CD4-positive, CD25-positive, alpha-beta regulatory T cell (primary cell): Measurements from ENCODE around the gene FAM90A26. TPM values are rescaled to one million over a fixed set of nuclear protein-coding genes. Genes with fewer than 3 reads are reported as not detected.
A peak's percentile ranks its signal among the peaks of the same experiment; 100 is the strongest.
"Not testable (repeated sequence)": the region's sequence is repeated elsewhere in the genome, so short reads cannot be mapped to it uniquely, and the experiment has no call there.

Experiments used
- ATAC-seq, 2 donors: fragments of 150-1000 bp; cut with Tn5 transposase; one replicate each; pipeline ENCODE4 v1.10.0; 2021; ENCODE audit warnings: low read depth in 2 of 2, moderate number of reproducible peaks in 2 of 2, moderate library complexity in 1 of 2
- DNase-seq, 3 donors: peaks; one replicate each; pipeline versions ENCODE4 v3.0.0 to v3.0.0-alpha.2; 2012 to 2022; ENCODE audit warnings: mixed read lengths in 1 of 3
- H3K27ac ChIP-seq: one replicate; pipeline ENCODE4 v1.7.0; 2013; ENCODE audit warnings: mild to moderate bottlenecking, low read length; ENCODE audit not compliant: insufficient read depth, poor library complexity, severe bottlenecking
- H3K27me3 ChIP-seq: one replicate; pipeline ENCODE4 v1.7.0; 2013; ENCODE audit warnings: low read length; ENCODE audit not compliant: control insufficient read depth, insufficient read depth
- H3K36me3 ChIP-seq: one replicate; pipeline ENCODE4 v1.7.0; 2013; ENCODE audit warnings: mild to moderate bottlenecking, low read length, moderate library complexity; ENCODE audit not compliant: control insufficient read depth, insufficient read depth
- H3K4me1 ChIP-seq: 2 replicates; pipeline ENCODE4 v1.7.0; 2013; ENCODE audit warnings: mild to moderate bottlenecking, low read length; ENCODE audit not compliant: insufficient read depth, control insufficient read depth, poor library complexity, severe bottlenecking
- H3K4me3 ChIP-seq: one replicate; pipeline ENCODE4 v1.7.0; 2013; ENCODE audit warnings: low read depth, mild to moderate bottlenecking, low read length, moderate library complexity
- H3K9me3 ChIP-seq, 2 experiments: 1 replicate in 1 of 2; 2 replicates in 1 of 2; pipeline ENCODE4 v1.7.0; 2013; ENCODE audit warnings: low read length in 2 of 2, mild to moderate bottlenecking in 1 of 2, moderate library complexity in 1 of 2; ENCODE audit not compliant: control insufficient read depth in 2 of 2
- H3K27ac Mint-ChIP-seq, 3 donors: one replicate each; pipeline ENCODE4 v1.8.0; 2020 to 2022; ENCODE audit warnings: mild to moderate bottlenecking in 3 of 3, mixed read lengths in 3 of 3, moderate library complexity in 2 of 3
- H3K27me3 Mint-ChIP-seq: one replicate; pipeline ENCODE4 v1.8.0; 2022; ENCODE audit warnings: mild to moderate bottlenecking, mixed read lengths
- H3K36me3 Mint-ChIP-seq: one replicate; pipeline ENCODE4 v1.8.0; 2020; ENCODE audit warnings: mixed read lengths
- H3K4me1 Mint-ChIP-seq, 4 donors: one replicate each; pipeline ENCODE4 v1.8.0; 2020 to 2022; ENCODE audit warnings: mixed read lengths in 4 of 4, mild to moderate bottlenecking in 1 of 4
- H3K4me3 Mint-ChIP-seq, 4 donors: one replicate each; pipeline ENCODE4 v1.8.0; 2020 to 2022; ENCODE audit warnings: mild to moderate bottlenecking in 4 of 4, mixed read lengths in 4 of 4, moderate library complexity in 3 of 4
- H3K9me3 Mint-ChIP-seq, 7 donors: one replicate each; pipeline ENCODE4 v1.8.0; 2020 to 2022; ENCODE audit warnings: mixed read lengths in 7 of 7, mild to moderate bottlenecking in 3 of 7, moderate library complexity in 2 of 7
- polyA plus RNA-seq, 4 donors: library from polyadenylated mRNA; unstranded; fragments of 300-500 nt; fragmentation: Illumina TruSeq; gene quantifications; one replicate each; pipeline ENCODE4 v1.2.3, GENCODE V29; 2021
- total RNA-seq: library from RNA; stranded (reverse); gene quantifications from one replicate; pipeline ENCODE4 v1.2.3, GENCODE V29; 2022

The FAM90A26 gene
- total and polyA plus RNA-seq, 5 donors from 2014 or later, result not detected

DNA sequence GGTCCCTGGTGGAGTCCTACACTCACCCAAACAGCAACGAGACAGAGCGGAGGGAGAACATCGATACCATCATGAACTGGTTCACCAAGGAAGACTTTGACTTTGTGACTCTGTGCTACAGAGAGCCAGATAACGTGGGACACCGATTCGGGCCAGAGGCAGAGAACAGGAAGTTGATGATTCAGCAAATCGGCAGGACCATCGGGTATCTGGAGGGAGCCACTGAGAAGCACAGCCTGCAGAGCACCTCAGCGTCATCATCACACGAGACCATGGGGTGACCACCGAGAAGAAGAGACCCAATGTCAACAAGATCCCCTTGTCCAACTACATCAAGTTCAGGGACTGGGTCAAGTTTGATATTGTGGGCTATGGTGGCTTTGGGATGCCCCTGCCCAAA lies 29.2 kb upstream of the FAM90A26 start:
- not testable (repeated sequence) for H3K27me3 Mint-ChIP-seq, H3K27me3 ChIP-seq, DNase-seq, H3K9me3 ChIP-seq, H3K36me3 Mint-ChIP-seq, H3K27ac ChIP-seq, H3K4me1 ChIP-seq, H3K4me3 ChIP-seq, H3K27ac Mint-ChIP-seq, H3K9me3 Mint-ChIP-seq, ATAC-seq, H3K4me1 Mint-ChIP-seq, H3K4me3 Mint-ChIP-seq, H3K36me3 ChIP-seq

DNA sequence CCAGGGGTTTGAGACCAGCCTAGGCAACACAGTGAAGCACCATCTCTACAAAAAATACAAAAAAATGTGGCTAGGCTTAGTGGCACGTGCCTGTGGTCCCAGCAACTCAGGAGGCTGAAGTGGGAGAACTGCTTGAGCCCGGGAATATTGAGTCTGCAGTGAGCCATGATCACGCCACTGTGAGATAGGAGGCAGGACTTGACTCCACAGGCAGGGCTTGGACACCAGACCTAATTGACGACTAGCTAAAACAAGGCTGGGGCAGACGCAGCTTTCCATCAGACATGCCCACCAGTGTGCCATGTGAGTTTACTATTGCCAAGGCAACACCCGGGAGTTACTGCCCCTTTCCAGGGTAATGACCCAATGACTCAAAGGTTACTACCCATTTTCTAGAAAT lies 27.4 kb upstream of the FAM90A26 start:
- H3K27me3 ChIP-seq, H3K9me3 ChIP-seq, H3K27ac Mint-ChIP-seq, DNase-seq, H3K27ac ChIP-seq, ATAC-seq, H3K27me3 Mint-ChIP-seq, H3K36me3 Mint-ChIP-seq, H3K4me1 Mint-ChIP-seq, H3K4me3 Mint-ChIP-seq, H3K9me3 Mint-ChIP-seq, H3K4me3 ChIP-seq, H3K4me1 ChIP-seq, H3K36me3 ChIP-seq: not testable (repeated sequence)

DNA sequence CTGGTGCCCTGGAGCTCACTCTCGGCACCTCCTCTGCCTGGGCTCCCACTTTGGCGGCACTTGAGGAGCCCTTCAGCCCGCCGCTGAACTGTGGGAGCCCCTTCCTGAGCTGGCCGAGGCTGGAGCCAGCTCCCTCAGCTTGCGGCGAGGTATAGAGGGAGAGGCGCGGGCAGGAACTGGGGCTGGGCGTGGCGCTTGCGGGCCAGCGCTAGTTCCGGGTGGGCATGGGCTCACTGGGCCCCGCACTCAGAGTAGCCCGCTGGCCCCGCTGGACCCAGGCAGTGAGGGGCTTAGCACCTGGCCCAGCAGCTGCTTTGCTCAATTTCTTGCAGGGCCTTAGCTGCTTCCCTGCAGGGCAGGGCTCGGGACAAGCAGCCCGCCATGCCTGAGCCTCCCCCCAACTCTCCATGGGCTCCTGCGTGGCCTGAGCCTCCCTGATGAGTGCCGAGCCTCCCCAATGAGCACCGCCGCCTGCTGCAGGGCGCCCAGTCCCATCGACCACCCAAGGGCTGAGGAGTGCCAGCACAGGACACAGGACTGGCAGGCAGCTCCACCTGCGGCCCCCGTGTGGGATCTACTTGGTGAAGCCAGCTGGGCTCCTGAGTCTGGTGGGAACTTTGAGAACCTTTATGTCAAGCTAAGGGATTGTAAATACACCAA lies 26.7 kb upstream of the FAM90A26 start:
- ATAC-seq (no peak), DNase-seq (no peak)
- Mint-ChIP-seq H3K36me3 (peaks cover 5% of the 10 kb centered on the region), H3K4me3 (no peak overlapping the region), H3K9me3 (no peaks in the 10 kb centered on the region), H3K4me1 (no peaks in the 10 kb centered on the region), H3K27ac (no peak overlapping the region), H3K27me3 (no peaks in the 10 kb centered on the region)
- H3K27ac ChIP-seq, result no peak overlapping the region
- H3K4me3 ChIP-seq, result no peak overlapping the region
- no peaks in the 10 kb centered on the region for H3K9me3 ChIP-seq
- no peaks in the 10 kb centered on the region for H3K36me3 ChIP-seq
- H3K4me1 ChIP-seq, result no peaks in the 10 kb centered on the region
- H3K27me3 ChIP-seq, result no peaks in the 10 kb centered on the region

DNA sequence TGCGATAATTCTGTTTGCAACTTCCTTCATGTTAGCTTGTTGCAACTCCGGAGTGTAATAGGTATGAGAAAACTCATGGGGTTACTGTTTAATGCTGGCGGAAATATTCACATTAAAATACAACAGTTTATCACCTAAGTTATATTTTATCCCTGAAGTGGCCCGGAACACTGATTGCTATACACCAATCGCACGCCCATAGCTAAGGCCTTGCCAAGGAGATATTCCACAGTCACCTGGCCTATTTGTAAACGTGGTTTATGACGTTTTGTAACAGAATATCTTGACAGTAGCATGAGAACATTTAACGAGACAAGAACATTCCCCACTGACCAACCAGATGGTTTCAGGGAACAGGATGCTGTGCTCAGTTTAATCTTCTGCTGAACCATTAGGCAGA lies 23.2 kb upstream of the FAM90A26 start:
- H3K4me1 ChIP-seq, result no peaks in the 10 kb centered on the region
- Mint-ChIP-seq H3K9me3 (no peaks in the 10 kb centered on the region), H3K27ac (no peak overlapping the region), H3K36me3 (peaks cover 3% of the 10 kb centered on the region), H3K27me3 (no peaks in the 10 kb centered on the region), H3K4me1 (peaks cover 0 to 8% (median 6%) of the 10 kb centered on the region in 4 donors), H3K4me3 (no peak overlapping the region)
- no peak for DNase-seq
- no peaks in the 10 kb centered on the region for H3K27me3 ChIP-seq
- no peaks in the 10 kb centered on the region for H3K9me3 ChIP-seq
- H3K27ac ChIP-seq, result no peak overlapping the region
- H3K36me3 ChIP-seq, result no peaks in the 10 kb centered on the region
- no peak for ATAC-seq
- no peak overlapping the region for H3K4me3 ChIP-seq

DNA sequence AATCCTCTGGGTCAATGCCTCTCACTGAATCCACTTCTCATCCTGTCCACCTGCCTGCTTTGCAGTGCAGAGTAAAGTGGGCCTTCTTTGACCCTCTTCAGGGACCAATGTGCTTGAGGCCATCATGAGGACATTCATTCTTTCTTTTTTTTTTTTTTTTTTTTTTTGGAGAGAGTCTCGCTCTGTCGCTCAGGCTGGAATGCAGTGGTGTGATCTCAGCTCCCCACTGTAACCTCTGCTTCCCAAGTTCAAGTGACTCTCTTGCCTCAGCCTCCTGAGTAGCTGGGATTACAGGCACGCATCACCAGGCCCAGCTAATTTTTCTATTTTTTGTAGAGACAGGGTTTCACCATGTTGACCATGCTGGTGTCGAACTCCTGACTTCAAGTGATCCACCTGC lies 22.8 kb upstream of the FAM90A26 start:
- not testable (repeated sequence) for DNase-seq, H3K9me3 Mint-ChIP-seq, H3K4me1 ChIP-seq, H3K4me1 Mint-ChIP-seq, H3K9me3 ChIP-seq, H3K27me3 Mint-ChIP-seq, H3K4me3 Mint-ChIP-seq, H3K36me3 Mint-ChIP-seq, H3K27me3 ChIP-seq, H3K27ac ChIP-seq, H3K4me3 ChIP-seq, H3K36me3 ChIP-seq, H3K27ac Mint-ChIP-seq, ATAC-seq

DNA sequence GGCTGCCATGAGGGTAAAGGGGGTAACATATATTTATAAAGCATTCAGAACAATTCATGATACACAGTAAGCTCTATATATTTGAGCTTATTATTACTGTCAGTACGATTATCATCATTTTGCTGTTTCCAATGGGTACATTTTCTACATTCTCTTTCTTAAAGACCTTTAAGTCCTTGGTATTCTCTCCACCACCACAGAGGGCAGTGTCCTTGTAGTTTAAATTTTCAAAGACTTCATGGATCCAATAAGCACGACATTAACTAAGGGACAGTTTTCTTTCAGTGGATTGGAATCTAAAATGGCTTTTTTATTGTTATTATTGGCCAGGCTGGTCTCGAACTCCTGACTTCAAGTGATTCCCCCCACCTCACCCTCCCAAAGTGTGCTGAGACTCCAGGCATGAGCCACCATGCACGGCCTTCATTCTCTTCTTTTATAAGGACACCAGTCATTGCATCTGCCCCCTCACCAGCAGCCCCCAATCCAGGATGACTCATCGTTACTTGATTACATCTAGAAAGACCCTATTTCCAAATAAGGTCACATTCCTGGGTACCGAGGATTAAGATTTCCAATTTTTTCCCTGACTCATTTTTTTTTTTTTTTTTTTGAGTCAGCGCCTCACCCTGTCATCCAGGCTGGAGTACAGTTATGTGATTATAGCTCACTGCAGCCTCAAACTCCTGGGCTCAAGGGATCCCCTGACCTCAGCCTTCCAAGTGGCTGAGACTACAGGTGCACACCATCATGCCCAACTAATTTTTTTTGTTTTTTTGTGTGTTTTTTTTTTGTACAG lies 21.4 kb upstream of the FAM90A26 start:
- peak overlapping the region in 1 of 4 donors; percentile 72 for H3K4me3 Mint-ChIP-seq
- H3K36me3 Mint-ChIP-seq, result not testable (repeated sequence)

DNA sequence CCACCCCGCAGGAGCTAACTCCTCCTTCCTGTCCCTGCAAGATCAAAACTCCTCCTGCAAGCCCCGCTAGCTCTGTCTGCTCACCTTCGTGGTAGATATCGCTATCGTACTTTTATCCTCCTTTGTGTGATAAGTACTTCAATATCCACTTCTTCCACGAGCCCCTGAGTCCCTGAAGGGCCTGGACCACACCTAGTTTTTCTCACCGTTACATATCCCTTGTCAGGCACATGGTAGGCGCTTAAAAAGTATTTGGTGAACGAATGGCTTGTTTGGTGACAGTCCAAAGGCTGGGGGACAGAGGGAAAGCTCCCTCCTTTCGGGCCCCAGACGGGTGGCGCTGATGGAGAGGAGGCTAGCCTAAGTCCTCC lies 18.4 kb upstream of the FAM90A26 start:
- not testable (repeated sequence) for H3K36me3 ChIP-seq, H3K36me3 Mint-ChIP-seq, ATAC-seq, H3K27me3 Mint-ChIP-seq, H3K9me3 ChIP-seq, H3K9me3 Mint-ChIP-seq, H3K27me3 ChIP-seq, H3K4me1 ChIP-seq
- peak in 1 of 3 donors; percentile 36 for DNase-seq
- Mint-ChIP-seq H3K4me1 (peaks cover 0 to 25% (median 13%) of the 10 kb centered on the region in 4 donors), H3K4me3 (peak overlapping the region; percentile 92 to 99 (median 98)), H3K27ac (peak overlapping the region in 2 of 3 donors; percentile 99 to 100)
- peak overlapping the region; percentile 92 for H3K27ac ChIP-seq
- peak overlapping the region; percentile 48 for H3K4me3 ChIP-seq

More for the DNA sequence above, 21.4 kb upstream of the FAM90A26 start:
- peaks cover 0 to 12% (median 7%) of the 10 kb centered on the region in 4 donors for H3K4me1 Mint-ChIP-seq
- not testable (repeated sequence) for ATAC-seq, H3K27me3 ChIP-seq, H3K4me3 ChIP-seq, H3K27ac Mint-ChIP-seq, DNase-seq, H3K9me3 ChIP-seq, H3K27ac ChIP-seq, H3K36me3 ChIP-seq, H3K9me3 Mint-ChIP-seq, H3K4me1 ChIP-seq, H3K27me3 Mint-ChIP-seq
